SK-N-MC (cell line): ENCODE results near the gene RNF150.

ENCODE experiments used
- DNase-seq: peaks from one replicate; pipeline ENCODE4 v3.0.0-alpha.2; 2011; ENCODE audit warnings: low read depth, low spot score
- H3K27ac ChIP-seq: fragments of 200-600 bp; sonication (generic); 2 replicates; pipeline ENCODE4 v1.5.1; 2016; ENCODE audit warnings: mixed run types
- H3K36me3 ChIP-seq: fragments of 200-600 bp; sonication (generic); 2 replicates; pipeline ENCODE4 v1.6.1; 2017; ENCODE audit warnings: antibody characterized with exemption, low read length, mixed read lengths; ENCODE audit not compliant: insufficient read depth
- H3K4me3 ChIP-seq: fragments of 200-600 bp; sonication (generic); 2 replicates; pipeline ENCODE4 v1.5.1; 2016
- H3K9ac ChIP-seq: fragments of 200-600 bp; sonication (generic); 2 replicates; pipeline ENCODE4 v1.8.0; 2017; ENCODE audit warnings: mixed run types, mixed read lengths; ENCODE audit not compliant: insufficient read length
- H3K9me3 ChIP-seq: fragments of 200-600 bp; sonication (generic); 2 replicates; pipeline ENCODE4 v1.6.1; 2017; ENCODE audit warnings: low read depth, mild to moderate bottlenecking, antibody characterized with exemption, low read length, moderate library complexity, mixed read lengths
- EZH2 ChIP-seq: fragments of 200-600 bp; sonication (generic); IDR thresholded peaks from one replicate; pipeline ENCODE4 v1.6.1; 2017; ENCODE audit warnings: antibody characterized with exemption
- FOXP2 ChIP-seq: optimal IDR thresholded peaks from 2 replicates; pipeline ENCODE3; 2011; ENCODE audit warnings: mild to moderate bottlenecking, moderate library complexity; ENCODE audit not compliant: insufficient read depth; ENCODE audit errors: extremely low read length, control extremely low read depth
- POLR2AphosphoS5 ChIP-seq: IDR thresholded peaks from 2 replicates; pipeline ENCODE4 v1.6.1; 2012; ENCODE audit warnings: mild to moderate bottlenecking, low read depth, low read length, borderline replicate concordance

Gene RNF150

GRCh38 chr4:141047228-141047884 is 85.9 kb downstream of the RNF150 start:
- H3K36me3 ChIP-seq, result no peaks in the 10 kb centered on the region
- no peak overlapping the region for H3K4me3 ChIP-seq
- TF ChIP-seq POLR2AphosphoS5, result no peak
- no peak overlapping the region for H3K9ac ChIP-seq
- no peaks in the 10 kb centered on the region for H3K9me3 ChIP-seq
- no peak overlapping the region for H3K27ac ChIP-seq
- no peak for DNase-seq

DNA sequence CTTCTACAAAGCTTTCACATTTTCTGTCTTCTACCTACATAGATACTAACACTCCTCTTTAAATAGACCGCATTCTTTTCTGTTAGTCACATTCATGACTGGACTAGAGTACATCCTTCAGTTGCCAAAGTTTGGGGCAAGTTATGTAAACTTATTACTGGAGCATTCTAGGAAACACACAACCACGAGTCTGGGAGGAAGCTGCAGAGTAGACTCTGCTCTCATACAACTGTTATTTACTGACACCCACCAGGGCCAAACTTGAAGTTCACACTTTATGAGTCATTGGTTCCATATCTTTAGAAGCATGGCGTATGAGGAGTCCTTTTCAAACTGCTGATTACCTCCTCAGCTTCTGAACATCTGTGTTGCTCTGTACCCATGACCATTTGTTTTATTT is 87.0 kb downstream of the RNF150 start:
- Histone ChIP-seq H3K36me3 (no peaks in the 10 kb centered on the region), H3K9ac (no peak overlapping the region), H3K4me3 (no peak overlapping the region), H3K9me3 (no peaks in the 10 kb centered on the region), H3K27ac (no peak overlapping the region)
- TF ChIP-seq FOXP2 (no peak), POLR2AphosphoS5 (no peak), EZH2 (no peak)
- DNase-seq, result no peak

- H3K27ac ChIP-seq, result no peak overlapping the region
- TF ChIP-seq FOXP2 (no peak), POLR2AphosphoS5 (no peak), EZH2 (no peak)
- H3K9me3 ChIP-seq, result no peaks in the 10 kb centered on the region
- H3K4me3 ChIP-seq, result no peak overlapping the region
- no peak overlapping the region for H3K9ac ChIP-seq
- no peak for DNase-seq
- H3K36me3 ChIP-seq, result no peaks in the 10 kb centered on the region
These were observed 87.4 kb downstream of the RNF150 start for GRCh38 chr4:141045848-141046247.

DNA sequence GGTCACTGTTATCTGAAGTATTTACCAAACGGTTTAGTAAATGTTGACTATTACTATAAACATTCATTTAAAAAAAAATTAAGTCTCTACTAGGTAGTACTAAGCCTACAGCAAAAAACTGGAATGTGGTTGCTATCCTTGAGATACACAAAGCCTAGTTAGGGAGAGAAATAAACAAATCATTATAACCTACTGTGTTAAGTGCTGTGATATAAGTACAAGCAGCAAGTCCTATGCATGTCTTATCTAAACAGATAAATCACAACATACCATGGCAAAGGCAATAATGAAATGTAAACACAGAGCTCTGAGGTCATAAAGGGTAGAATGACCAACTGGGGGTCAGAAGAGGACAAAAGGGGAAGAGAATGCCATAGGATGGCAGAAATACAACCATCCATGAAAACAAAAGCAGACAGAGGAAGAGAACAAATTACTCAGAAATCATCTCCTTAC is 92.2 kb downstream of the RNF150 start:
- Histone ChIP-seq H3K9me3 (no peaks in the 10 kb centered on the region), H3K9ac (no peak overlapping the region), H3K27ac (no peak overlapping the region), H3K4me3 (no peak overlapping the region), H3K36me3 (no peaks in the 10 kb centered on the region)
- DNase-seq, result no peak
- no peak for TF ChIP-seq POLR2AphosphoS5
- no peak for TF ChIP-seq FOXP2
- no peak for TF ChIP-seq EZH2

DNA sequence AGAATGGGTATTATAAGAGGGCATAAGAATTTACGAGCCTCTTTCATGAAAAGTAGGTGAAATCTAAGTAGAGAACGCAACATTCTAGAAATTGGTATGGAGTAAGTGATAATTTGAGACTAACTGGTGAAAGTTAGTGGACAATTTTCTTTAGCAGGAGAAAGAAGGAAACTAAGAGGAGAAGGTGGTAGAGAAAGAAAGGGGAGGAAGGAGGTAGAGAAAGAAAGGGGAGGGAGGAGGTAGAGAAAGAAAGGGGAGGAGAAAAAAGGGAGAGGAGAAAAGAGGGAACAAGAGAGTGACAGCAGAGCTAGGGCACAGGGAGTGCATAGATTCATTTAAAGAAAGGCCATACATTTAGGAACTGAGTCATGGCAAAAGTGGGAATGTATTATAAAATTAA is 94.1 kb downstream of the RNF150 start:
- H3K36me3 ChIP-seq, result no peaks in the 10 kb centered on the region
- no peak overlapping the region for H3K4me3 ChIP-seq
- H3K27ac ChIP-seq, result no peak overlapping the region
- no peaks in the 10 kb centered on the region for H3K9me3 ChIP-seq
- H3K9ac ChIP-seq, result no peak overlapping the region
- DNase-seq, result no peak
- TF ChIP-seq FOXP2, result no peak
- no peak for TF ChIP-seq EZH2
- TF ChIP-seq POLR2AphosphoS5, result no peak

DNA sequence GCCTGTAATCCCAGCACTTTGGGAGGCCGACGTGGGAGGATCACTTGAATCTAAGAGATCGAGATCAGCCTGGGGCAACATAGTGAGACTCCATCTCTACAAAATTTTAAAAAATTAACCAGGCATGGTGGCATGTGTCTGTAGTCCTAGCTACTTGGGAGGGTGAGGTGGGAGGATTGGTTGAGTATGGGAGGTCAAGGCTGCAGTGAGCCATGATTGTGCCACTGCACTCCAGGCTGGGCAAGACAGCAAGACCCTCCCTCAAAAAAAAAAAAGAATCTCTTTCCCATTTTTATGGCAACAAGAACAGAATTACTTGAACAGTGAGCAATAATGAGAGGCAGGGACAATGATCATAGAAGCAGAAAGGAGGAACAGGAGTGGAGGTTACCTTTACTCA is 94.8 kb downstream of the RNF150 start:
- no peaks in the 10 kb centered on the region for H3K9me3 ChIP-seq
- H3K36me3 ChIP-seq, result no peaks in the 10 kb centered on the region
- DNase-seq, result no peak
- no peak overlapping the region for H3K4me3 ChIP-seq
- H3K9ac ChIP-seq, result no peak overlapping the region
- TF ChIP-seq POLR2AphosphoS5 (no peak), EZH2 (no peak), FOXP2 (no peak)
- H3K27ac ChIP-seq, result no peak overlapping the region

DNA sequence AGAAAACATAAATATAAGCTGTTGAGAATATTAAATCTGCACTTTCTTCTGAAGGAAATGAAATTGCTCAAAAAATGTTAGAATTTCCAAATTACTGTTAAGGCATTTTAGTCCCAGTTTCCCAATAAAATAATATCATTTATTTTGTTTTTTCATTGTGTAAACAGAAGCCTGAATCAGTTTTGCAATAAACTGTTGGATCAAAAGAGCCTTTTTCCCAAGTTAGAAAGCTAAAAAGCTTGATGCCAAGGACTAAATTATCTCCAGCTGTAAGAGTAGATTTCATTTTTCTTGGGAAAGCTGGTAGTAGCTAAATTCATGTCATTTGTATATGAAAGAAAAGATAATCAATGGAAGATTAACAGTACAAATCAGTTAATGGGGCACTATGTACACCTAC is 95.8 kb downstream of the RNF150 start:
- TF ChIP-seq POLR2AphosphoS5 (no peak), EZH2 (no peak), FOXP2 (no peak)
- no peak for DNase-seq
- peak overlapping the region; percentile 60 for H3K27ac ChIP-seq
- H3K9me3 ChIP-seq, result no peaks in the 10 kb centered on the region
- peak overlapping the region; percentile 38 for H3K9ac ChIP-seq
- peak overlapping the region; percentile 36; the same call in 1 of the 2 replicates for H3K4me3 ChIP-seq
- H3K36me3 ChIP-seq, result no peaks in the 10 kb centered on the region

DNA sequence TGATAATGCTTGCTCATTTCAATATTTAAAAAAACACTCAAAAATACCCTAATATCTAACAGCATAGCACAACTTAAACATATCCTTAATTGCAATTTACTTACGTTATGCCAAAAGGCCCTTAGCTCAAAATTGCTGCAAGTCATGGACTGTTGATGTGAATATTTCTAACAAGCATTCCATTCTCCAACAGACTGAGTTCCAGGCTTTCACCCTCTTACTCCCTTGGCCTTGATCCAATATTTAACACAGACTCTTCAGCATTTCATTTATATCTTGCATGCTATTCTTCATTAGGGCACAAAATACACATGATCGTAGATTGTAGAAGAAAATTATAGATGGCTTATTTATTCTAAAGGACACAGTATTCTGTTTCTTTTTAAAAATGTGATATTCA is 96.5 kb downstream of the RNF150 start:
- no peaks in the 10 kb centered on the region for H3K9me3 ChIP-seq
- no peak for TF ChIP-seq FOXP2
- TF ChIP-seq EZH2, result no peak
- no peak for TF ChIP-seq POLR2AphosphoS5
- peak overlapping the region; percentile 60 for H3K27ac ChIP-seq
- no peak for DNase-seq
- peak overlapping the region; percentile 38 for H3K9ac ChIP-seq
- H3K4me3 ChIP-seq, result peak overlapping the region; percentile 36
- H3K36me3 ChIP-seq, result no peaks in the 10 kb centered on the region

GRCh38 chr4:141035920-141036319 is 97.3 kb downstream of the RNF150 start:
- no peak for DNase-seq
- H3K27ac ChIP-seq, result no peak overlapping the region
- H3K36me3 ChIP-seq, result no peaks in the 10 kb centered on the region
- TF ChIP-seq EZH2, result no peak
- no peak for TF ChIP-seq POLR2AphosphoS5
- TF ChIP-seq FOXP2, result no peak
- H3K9ac ChIP-seq, result no peak overlapping the region
- no peaks in the 10 kb centered on the region for H3K9me3 ChIP-seq
- no peak overlapping the region for H3K4me3 ChIP-seq
